NCI-H1694 treated with DMSO at 0.1 percent for 48 hours (cell line): ENCODE measurements around the gene YIF1A.

Experiments
- DNase-seq: peaks from one replicate; lab custom pipeline; 2025; lab: John Stamatoyannopoulos, UW

The YIF1A gene

GRCh38 chr11:66243782-66244535 lies 45.0 kb downstream of the YIF1A start:
- DNase-seq = no peak

- DNase-seq = no peak
Measured at GRCh38 chr11:66242095-66242765, 46.7 kb downstream of the YIF1A start.

- no peak for DNase-seq
Measured at GRCh38 chr11:66240781-66241136, 48.2 kb downstream of the YIF1A start.

- no peak for DNase-seq
Measured at GRCh38 chr11:66239998-66240780, 48.8 kb downstream of the YIF1A start.

- DNase-seq = no peak
Measured at GRCh38 chr11:66239511-66239910, 49.4 kb downstream of the YIF1A start.

- no peak for DNase-seq
Measured at GRCh38 chr11:66238786-66239413, 50.0 kb downstream of the YIF1A start.

GRCh38 chr11:66237867-66238266 lies 51.1 kb downstream of the YIF1A start:
- DNase-seq = no peak

GRCh38 chr11:66235141-66235540 lies 53.8 kb downstream of the YIF1A start:
- DNase-seq = no peak
